SK-N-SH (cell line): ENCODE results near the gene KRTAP16-1. TPM values are rescaled to one million over a fixed set of nuclear protein-coding genes. Genes with fewer than 3 reads are reported as not detected.
"Not testable (repeated sequence)": the region's sequence is repeated elsewhere in the genome, so short reads cannot be mapped to it uniquely, and the experiment has no call there.

Source experiments
- CTCF ChIA-PET: fragments of 300-600, 350-600 bp; formaldehyde crosslinking; extraction: SDS; loops from one replicate; lab custom pipeline; 2021; lab: Yijun Ruan, JAX
- POLR2A ChIA-PET: fragments of 350-600 bp; sonication (Branson Sonifier 250); formaldehyde crosslinking; extraction: SDS; loops from one replicate; lab custom pipeline; 2020; ENCODE audit warnings: antibody characterized with exemption, inconsistent platforms; lab: Yijun Ruan, JAX
- DNase-seq: peaks from one replicate; pipeline ENCODE4 v3.0.0; 2012
- H2AFZ ChIP-seq: fragments of 200-600 bp; sonication (generic); 2 replicates; pipeline ENCODE4 v1.8.1; 2016; ENCODE audit warnings: antibody characterized with exemption, mild to moderate bottlenecking, low read depth
- H3F3A ChIP-seq: fragments of 200-600 bp; sonication (generic); replicated peaks from 2 replicates; pipeline ENCODE3; 2016; ENCODE audit warnings: antibody characterized with exemption, mild to moderate bottlenecking; ENCODE audit not compliant: insufficient read depth
- H3K27ac ChIP-seq, 2 experiments: fragments of 200-500 bp in 1 of 2; fragments of 200-600 bp in 1 of 2; sonication (Bioruptor generic) in 1 of 2; sonication (generic), shearing (Covaris generic) in 1 of 2; 2 replicates each; pipeline versions ENCODE4 v1.5.1 to v1.6.1; 2014 to 2016; ENCODE audit warnings: low read depth in 2 of 2, inconsistent platforms in 1 of 2, low read length in 1 of 2, mild to moderate bottlenecking in 1 of 2, mixed read lengths in 1 of 2
- H3K27me3 ChIP-seq: fragments of 200-600 bp; sonication (generic), shearing (Covaris generic); 2 replicates; pipeline ENCODE4 v1.6.1; 2016; ENCODE audit warnings: mixed run types; ENCODE audit not compliant: insufficient read depth
- H3K36me3 ChIP-seq, 2 experiments: fragments of 200-500 bp in 1 of 2; fragments of 200-600 bp in 1 of 2; sonication (Bioruptor generic) in 1 of 2; sonication (generic) in 1 of 2; replicated peaks in 1 of 2; 2 replicates each; pipeline versions ENCODE3 to v1.5.1; 2014 to 2016; ENCODE audit warnings: low read length in 1 of 2, mild to moderate bottlenecking in 1 of 2; ENCODE audit not compliant: insufficient read depth in 2 of 2, control insufficient read depth in 1 of 2
- H3K4me1 ChIP-seq, 2 experiments: fragments of 200-500 bp in 1 of 2; fragments of 200-600 bp in 1 of 2; sonication (Bioruptor generic) in 1 of 2; sonication (generic), shearing (Covaris generic) in 1 of 2; 2 replicates each; pipeline versions ENCODE4 v1.5.1 to v1.6.1; 2014 to 2016; ENCODE audit warnings: low read depth in 1 of 2, low read length in 1 of 2, mixed run types in 1 of 2; ENCODE audit not compliant: insufficient read depth in 2 of 2, control insufficient read depth in 1 of 2
- H3K4me2 ChIP-seq: fragments of 200-600 bp; sonication (generic), shearing (Covaris generic); 2 replicates; pipeline ENCODE4 v1.6.1; 2017; ENCODE audit warnings: mixed run types
- H3K4me3 ChIP-seq, 2 experiments: fragments of 200-500 bp in 1 of 2; fragments of 200-600 bp in 1 of 2; sonication (Bioruptor generic) in 1 of 2; sonication (generic), shearing (Covaris generic) in 1 of 2; 2 replicates each; pipeline versions ENCODE4 v1.5.1 to v1.8.1; 2014 to 2016; ENCODE audit warnings: low read depth in 2 of 2, inconsistent platforms in 1 of 2, low read length in 1 of 2, mild to moderate bottlenecking in 1 of 2, mixed read lengths in 1 of 2, moderate library complexity in 1 of 2
- H3K79me2 ChIP-seq: fragments of 200-600 bp; sonication (generic); 2 replicates; pipeline ENCODE4 v1.8.1; 2017; ENCODE audit warnings: mild to moderate bottlenecking; ENCODE audit not compliant: insufficient read depth
- H3K9ac ChIP-seq: fragments of 200-600 bp; sonication (generic); 2 replicates; pipeline ENCODE4 v1.6.1; 2017; ENCODE audit warnings: mixed run types
- H3K9me2 ChIP-seq: fragments of 200-600 bp; sonication (generic); 2 replicates; pipeline ENCODE4 v1.6.1; 2017; ENCODE audit warnings: mixed run types
- H3K9me3 ChIP-seq: fragments of 200-600 bp; sonication (generic); 2 replicates; pipeline ENCODE4 v1.6.1; 2017; ENCODE audit warnings: mixed run types, mild to moderate bottlenecking, moderate library complexity
- H4K20me1 ChIP-seq: fragments of 200-600 bp; sonication (generic); 2 replicates; pipeline ENCODE4 v1.6.1; 2017; ENCODE audit warnings: mild to moderate bottlenecking, mixed run types; ENCODE audit not compliant: insufficient read depth
- EP300 ChIP-seq, 2 experiments: IDR thresholded peaks; 2 replicates each; pipeline versions ENCODE4 v1.4.0 to v1.6.1; 2012; ENCODE audit warnings: borderline replicate concordance in 1 of 2, low read depth in 1 of 2, low read length in 1 of 2
- FOXJ3 ChIP-seq: sonication (generic); formaldehyde crosslinking; IDR thresholded peaks from 2 replicates; pipeline ENCODE4 v1.5.1; 2020; ENCODE audit warnings: mild to moderate bottlenecking, missing genetic modification reagents
- GABPA ChIP-seq: IDR thresholded peaks from 2 replicates; pipeline ENCODE4 v1.4.0; 2012; ENCODE audit warnings: low read depth, mild to moderate bottlenecking
- GATA2 ChIP-seq: sonication (generic); formaldehyde crosslinking; IDR thresholded peaks from 2 replicates; pipeline ENCODE4 v1.5.0; 2020; ENCODE audit warnings: mild to moderate bottlenecking, missing genetic modification reagents
- MAX ChIP-seq: IDR thresholded peaks from 2 replicates; pipeline ENCODE4 v1.4.0; 2012; ENCODE audit warnings: low read depth
- PBX3 ChIP-seq: IDR thresholded peaks from 2 replicates; pipeline ENCODE4; 2012
- RCOR1 ChIP-seq: fragments of 150-350 bp; IDR thresholded peaks from 2 replicates; pipeline ENCODE4 v1.6.1; 2017; ENCODE audit warnings: antibody characterized with exemption, low read length
- REST ChIP-seq: IDR thresholded peaks from 2 replicates; pipeline ENCODE4 v1.6.1; 2012; ENCODE audit warnings: mild to moderate bottlenecking, low read depth, low read length, moderate library complexity
- RXRA ChIP-seq: IDR thresholded peaks from 2 replicates; pipeline ENCODE4 v1.4.0; 2012; ENCODE audit warnings: low read depth, mild to moderate bottlenecking, borderline replicate concordance
- SMC3 ChIP-seq: IDR thresholded peaks from 2 replicates; pipeline ENCODE4 v1.6.1; 2012; ENCODE audit warnings: low read depth, low read length, improper control_type of control experiment
- TCF12 ChIP-seq: IDR thresholded peaks from 2 replicates; pipeline ENCODE4 v1.4.0; 2012
- USF2 ChIP-seq: fragments of 150-350 bp; IDR thresholded peaks from 2 replicates; pipeline ENCODE4 v1.6.1; 2017; ENCODE audit warnings: antibody characterized with exemption, low read length, low read depth, borderline replicate concordance
- YY1 ChIP-seq: IDR thresholded peaks from 2 replicates; pipeline ENCODE4 v1.4.0; 2012; ENCODE audit warnings: low read depth, mild to moderate bottlenecking
- WGBS: methylation state at CpG from one replicate; pipeline ENCODE4 v1.1.6; 2017; ENCODE audit warnings: low lambda C conversion rate; 5-methylcytosine and 5-hydroxymethylcytosine counted together
- polyA plus RNA-seq, 3 experiments: library from polyadenylated mRNA; depleted of rRNA; stranded (reverse); fragments of >200 nt; gene quantifications; 2 replicates each; pipeline ENCODE4 v1.2.3, GENCODE V29; 2012

The KRTAP16-1 gene
- polyA plus RNA-seq, 1 of the 3 experiments (the other 2 are of a cell fraction), result not detected

- no peak overlapping the region for H3K4me2 ChIP-seq
- no peaks in the 10 kb centered on the region for H3K4me1 ChIP-seq
- H3K27me3 ChIP-seq, result no peaks in the 10 kb centered on the region; the same call in 1 of the 2 replicates
- DNase-seq, result no peak
- 6% methylated on average over 2 of the region's 2 CpGs for WGBS
- H2AFZ ChIP-seq, result no peak overlapping the region
- H3K36me3 ChIP-seq, result no peaks in the 10 kb centered on the region
- H3K9me3 ChIP-seq, result peaks cover 8% of the 10 kb centered on the region; the same call in 1 of the 2 replicates
- TF ChIP-seq RCOR1 (no peak), MAX (no peak), GABPA (no peak), SMC3 (no peak)
- H3K4me3 ChIP-seq, result no peak overlapping the region
- ChIA-PET POLR2A (no interaction called here), CTCF (interaction anchor here (1.5 to 1.6 kb wide), 2 partner anchors 22 to 198 kb away, joined by 4 to 5 read pairs; no protein-coding TSS in a partner anchor)
- H3F3A ChIP-seq, result no peaks in the 10 kb centered on the region
- H3K79me2 ChIP-seq, result no peaks in the 10 kb centered on the region
- no peaks in the 10 kb centered on the region for H3K9me2 ChIP-seq
- H4K20me1 ChIP-seq, result no peaks in the 10 kb centered on the region
- H3K9ac ChIP-seq, result no peak overlapping the region
- H3K27ac ChIP-seq, result no peak overlapping the region
These were observed 42.1 kb upstream of the KRTAP16-1 start for GRCh38 chr17:41351177-41351576.

- POLR2A ChIA-PET, H3K79me2 ChIP-seq, DNase-seq, H2AFZ ChIP-seq, H3K4me1 ChIP-seq, H3K4me2 ChIP-seq, H4K20me1 ChIP-seq, H3K9me2 ChIP-seq, H3F3A ChIP-seq, H3K4me3 ChIP-seq, H3K9me3 ChIP-seq, H3K36me3 ChIP-seq, H3K27ac ChIP-seq, H3K9ac ChIP-seq, H3K27me3 ChIP-seq: not testable (repeated sequence)
- WGBS, result 42% methylated on average over 12 of the region's 16 CpGs
- CTCF ChIA-PET, result interaction anchor here (1.2 to 1.5 kb wide), 3 partner anchors 28 to 298 kb away, joined by 3 to 5 read pairs (median 4); no protein-coding TSS in a partner anchor
These were observed 41.3 kb upstream of the KRTAP16-1 start, which contains the start of gene KRT33A for GRCh38 chr17:41350381-41350878. Gene KRT33A (minus strand): TSS chr17:41350828. CDS start chr17:41350767, 61 bp downstream.

- Histone ChIP-seq H3K9me2 (no peaks in the 10 kb centered on the region), H3K27ac (no peak overlapping the region), H3K4me1 (no peaks in the 10 kb centered on the region), H4K20me1 (no peaks in the 10 kb centered on the region), H3K36me3 (no peaks in the 10 kb centered on the region), H3K9ac (no peak overlapping the region), H2AFZ (no peak overlapping the region), H3K9me3 (no peaks in the 10 kb centered on the region), H3K27me3 (no peaks in the 10 kb centered on the region; the same call in 1 of the 2 replicates), H3K79me2 (no peaks in the 10 kb centered on the region), H3K4me3 (no peak overlapping the region), H3K4me2 (no peak overlapping the region), H3F3A (no peaks in the 10 kb centered on the region)
- POLR2A ChIA-PET, result no interaction called here
- CTCF ChIA-PET, result interaction anchor here (1.0 to 1.2 kb wide), 5 partner anchors 9 to 319 kb away, joined by 3 to 6 read pairs (median 3); no protein-coding TSS in a partner anchor
- WGBS, result 46% methylated on average over 7 of the region's 7 CpGs
- no peak for DNase-seq
- no peak for TF ChIP-seq EP300 (IDR thresholded peaks at IDR 0.05; ENCODE audit: borderline replicate concordance in 1 of 2, low read depth in 1 of 2, low read length in 1 of 2)
- TF ChIP-seq YY1, result no peak
- no peak for TF ChIP-seq PBX3
- no peak for TF ChIP-seq REST
- TF ChIP-seq GATA2 (CRISPR knock-in tag), result no peak
- no peak for TF ChIP-seq RXRA
- no peak for TF ChIP-seq FOXJ3
- TF ChIP-seq USF2, result no peak
- TF ChIP-seq RCOR1, result no peak
- TF ChIP-seq TCF12, result no peak
These were observed 39.0 kb upstream of the KRTAP16-1 start for GRCh38 chr17:41347869-41348760.
